ENCODE measurements around the gene ZNF311.

GRCh38 chr6:28948782-28949486 lies 56.2 kb downstream of the ZNF311 start:
- TF ChIP-seq POLR2A (IDR thresholded peaks at IDR 0.05), result no peak
- no peak for TF ChIP-seq CTCF (IDR thresholded peaks at IDR 0.05)
